HEK293T (cell line): ENCODE data around the gene CDHR3.

ENCODE experiments used
- CTCF ChIA-PET: fragments of 350-600 bp; formaldehyde crosslinking; extraction: SDS; loops from one replicate; lab custom pipeline; 2021; ENCODE audit warnings: antibody characterized with exemption, inconsistent platforms; lab: Yijun Ruan, JAX
- POLR2A ChIA-PET: fragments of 350-600 bp; formaldehyde crosslinking; extraction: SDS; loops from one replicate; lab custom pipeline; 2020; ENCODE audit warnings: antibody characterized with exemption, inconsistent platforms; lab: Yijun Ruan, JAX
- DNase-seq: peaks from one replicate; pipeline ENCODE4 v3.0.0; 2012; ENCODE audit warnings: mixed read lengths; ENCODE audit errors: extremely low spot score
- ARNT ChIP-seq: fragments of 450-650 bp; IDR thresholded peaks from 2 replicates; pipeline ENCODE4 v1.6.1; 2017; ENCODE audit warnings: mild to moderate bottlenecking
- BHLHE40 ChIP-seq: fragments of 450-650 bp; IDR thresholded peaks from 2 replicates; pipeline ENCODE4 v1.6.1; 2016; ENCODE audit warnings: mild to moderate bottlenecking, moderate library complexity, borderline replicate concordance
- CTBP1 ChIP-seq: fragments of 450-650 bp; IDR thresholded peaks from 2 replicates; pipeline ENCODE4 v1.6.1; 2016; ENCODE audit warnings: borderline replicate concordance
- ELF4 ChIP-seq: fragments of 450-650 bp; IDR thresholded peaks from 2 replicates; pipeline ENCODE4 v1.6.1; 2017; ENCODE audit warnings: antibody characterized with exemption
- FOXA1 ChIP-seq: fragments of 450-650 bp; IDR thresholded peaks from 2 replicates; pipeline ENCODE4 v1.6.1; 2016; ENCODE audit warnings: mild to moderate bottlenecking
- FOXK2 ChIP-seq: fragments of 450-650 bp; IDR thresholded peaks from 2 replicates; pipeline ENCODE4 v1.6.1; 2016; ENCODE audit warnings: mild to moderate bottlenecking
- FOXM1 ChIP-seq: fragments of 450-650 bp; IDR thresholded peaks from 2 replicates; pipeline ENCODE4 v1.6.1; 2017; ENCODE audit warnings: mild to moderate bottlenecking, borderline replicate concordance
- HDGF ChIP-seq: fragments of 450-650 bp; IDR thresholded peaks from 2 replicates; pipeline ENCODE4 v1.6.1; 2017; ENCODE audit warnings: antibody characterized with exemption, borderline replicate concordance
- L3MBTL2 ChIP-seq: fragments of 450-650 bp; conservative IDR thresholded peaks from 2 replicates; pipeline ENCODE4 v1.6.1; 2016; ENCODE audit warnings: mild to moderate bottlenecking
- LEF1 ChIP-seq: fragments of 450-650 bp; IDR thresholded peaks from 2 replicates; pipeline ENCODE4 v1.6.1; 2017; ENCODE audit warnings: mild to moderate bottlenecking, borderline replicate concordance
- NFRKB ChIP-seq: fragments of 450-650 bp; IDR thresholded peaks from 2 replicates; pipeline ENCODE4 v1.6.1; 2016; ENCODE audit warnings: mild to moderate bottlenecking, moderate library complexity
- SP1 ChIP-seq: fragments of 450-650 bp; IDR thresholded peaks from 2 replicates; pipeline ENCODE4 v1.6.1; 2017
- SUZ12 ChIP-seq: fragments of 450-650 bp; IDR thresholded peaks from 2 replicates; pipeline ENCODE4 v1.6.1; 2016; ENCODE audit warnings: mild to moderate bottlenecking
- TARDBP ChIP-seq: fragments of 450-650 bp; IDR thresholded peaks from 2 replicates; pipeline ENCODE4 v1.6.1; 2016
- ZNF384 ChIP-seq: fragments of 450-650 bp; IDR thresholded peaks from 2 replicates; pipeline ENCODE4 v1.6.1; 2016
- TF ChIP-seq, protein P1 (sequence below): fragments of 450-650 bp; IDR thresholded peaks from 2 replicates; pipeline ENCODE4 v1.6.1; 2016

The CDHR3 gene

DNA sequence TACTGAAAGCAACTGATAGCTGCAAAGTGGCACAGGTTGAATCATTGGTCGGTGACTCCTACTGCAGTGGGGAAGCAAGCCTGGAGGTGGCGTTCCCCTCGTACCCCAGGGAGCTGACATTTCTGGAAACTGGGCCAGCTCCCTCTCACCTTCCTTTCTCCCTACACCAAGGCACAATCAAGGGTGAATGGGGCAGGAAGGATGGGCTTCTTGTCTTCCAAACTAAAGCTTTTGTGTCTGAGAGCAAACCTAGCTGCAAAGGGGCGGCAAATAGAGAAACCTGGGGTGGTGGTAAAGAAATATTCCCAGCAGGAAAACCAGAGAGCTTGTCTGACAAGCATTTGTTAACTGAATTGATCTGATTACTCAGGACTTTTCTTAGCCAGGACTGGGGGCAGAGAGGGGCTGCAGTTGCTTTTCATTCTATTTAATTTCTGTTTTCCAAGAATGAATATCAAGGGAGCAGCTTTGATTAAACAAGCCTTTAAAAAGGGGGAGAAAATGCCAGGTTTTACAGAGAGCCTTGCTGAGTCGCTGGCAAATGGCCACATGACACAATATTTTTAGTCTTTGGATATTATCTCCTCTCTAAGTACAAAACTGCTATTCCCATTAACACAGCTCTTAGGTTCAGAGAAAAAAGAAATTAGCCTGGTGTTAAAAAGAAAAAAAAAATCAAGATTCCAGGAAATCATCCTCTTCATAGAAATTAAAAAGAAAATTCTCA, 27.8 kb downstream of the CDHR3 start:
- no peak for DNase-seq
- ChIA-PET CTCF (interaction anchor here (1.7 kb wide), 1 partner anchor 19 kb away, joined by 5 read pairs; no protein-coding TSS in a partner anchor), POLR2A (no interaction called here)
- TF ChIP-seq NFRKB = no peak
- no peak for TF ChIP-seq FOXM1
- TF ChIP-seq SP1 = no peak
- TF ChIP-seq TARDBP = no peak
- TF ChIP-seq ZNF384 = no peak
- TF ChIP-seq FOXA1 = no peak
- TF ChIP-seq LEF1 = no peak
- TF ChIP-seq, protein P1, sequence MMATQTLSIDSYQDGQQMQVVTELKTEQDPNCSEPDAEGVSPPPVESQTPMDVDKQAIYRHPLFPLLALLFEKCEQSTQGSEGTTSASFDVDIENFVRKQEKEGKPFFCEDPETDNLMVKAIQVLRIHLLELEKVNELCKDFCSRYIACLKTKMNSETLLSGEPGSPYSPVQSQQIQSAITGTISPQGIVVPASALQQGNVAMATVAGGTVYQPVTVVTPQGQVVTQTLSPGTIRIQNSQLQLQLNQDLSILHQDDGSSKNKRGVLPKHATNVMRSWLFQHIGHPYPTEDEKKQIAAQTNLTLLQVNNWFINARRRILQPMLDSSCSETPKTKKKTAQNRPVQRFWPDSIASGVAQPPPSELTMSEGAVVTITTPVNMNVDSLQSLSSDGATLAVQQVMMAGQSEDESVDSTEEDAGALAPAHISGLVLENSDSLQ = no peak
- TF ChIP-seq BHLHE40 = no peak
- TF ChIP-seq ARNT = no peak

DNA sequence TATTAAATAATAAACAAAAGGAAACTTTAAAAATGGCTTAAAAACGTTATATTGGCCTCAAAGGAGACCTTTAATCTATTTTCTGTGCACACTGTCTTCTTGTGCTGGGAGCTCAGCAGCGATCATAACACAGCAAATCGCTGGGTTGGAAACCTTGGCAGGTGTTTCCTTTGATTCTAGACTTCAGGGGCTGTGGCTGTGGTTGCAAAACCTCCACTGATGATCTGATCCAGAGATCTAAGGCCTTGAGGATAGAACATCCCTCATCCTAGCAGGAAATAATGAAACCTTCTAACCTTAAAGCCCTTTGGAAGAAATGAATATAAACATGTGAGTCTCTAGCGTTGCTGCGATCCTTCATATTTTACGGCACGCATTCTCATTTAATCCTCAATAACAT, 29.8 kb downstream of the CDHR3 start:
- no peak for DNase-seq
- TF ChIP-seq NFRKB (no peak), LEF1 (no peak), FOXA1 (no peak), ARNT (no peak), CTBP1 (no peak), SUZ12 (no peak), FOXK2 (no peak), BHLHE40 (no peak), TARDBP (no peak), ELF4 (no peak), L3MBTL2 (no peak), SP1 (no peak), HDGF (no peak), FOXM1 (no peak), ZNF384 (no peak)
- TF ChIP-seq, protein P1 = no peak
- ChIA-PET POLR2A (no interaction called here), CTCF (no interaction called here)

DNA sequence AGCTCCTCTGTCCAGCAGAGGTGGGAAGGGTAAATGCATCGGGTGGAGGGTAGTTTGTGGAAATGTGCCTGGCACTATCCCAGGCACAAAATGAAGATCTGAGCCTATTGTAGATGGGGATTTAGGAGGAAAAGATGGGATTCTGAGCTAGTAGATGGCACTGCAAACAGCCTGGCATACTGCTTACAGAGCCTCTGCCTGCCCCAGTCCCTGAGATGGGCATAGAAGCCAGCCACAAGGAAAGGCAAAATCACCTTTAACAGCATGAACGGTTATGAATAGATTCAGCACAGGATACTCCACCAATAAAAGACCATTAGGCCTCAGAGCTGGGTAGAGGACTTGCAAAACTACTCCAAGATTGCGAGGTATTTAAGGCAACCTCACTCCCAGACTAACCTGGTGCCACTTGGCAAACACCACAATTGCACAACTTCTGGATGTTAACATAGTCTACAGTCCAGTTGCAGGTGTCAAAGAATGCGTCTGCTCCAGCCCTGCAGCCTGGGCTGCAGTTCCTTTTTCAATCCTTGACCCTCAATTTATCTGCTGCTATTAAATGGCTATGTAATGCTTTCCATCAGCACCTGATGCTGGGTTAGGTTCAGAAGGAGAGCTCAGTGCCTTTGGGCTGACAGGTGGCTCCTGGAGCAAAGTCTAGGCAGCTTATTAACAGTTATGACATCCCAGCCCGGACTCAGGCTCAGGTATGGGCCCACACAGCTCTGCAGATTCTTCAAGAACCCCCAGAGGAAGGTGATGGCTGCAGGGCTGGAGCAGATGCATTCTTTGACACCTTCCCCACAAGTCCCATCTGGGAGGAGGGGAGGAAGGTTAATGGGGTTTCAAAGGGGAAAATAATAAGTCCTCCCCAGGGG, 34.0 kb downstream of the CDHR3 start:
- CTCF ChIA-PET = no interaction called here
- DNase-seq = no peak
- POLR2A ChIA-PET = no interaction called here
- TF ChIP-seq FOXM1 = no peak
- no peak for TF ChIP-seq TARDBP
- TF ChIP-seq CTBP1 = no peak
- no peak for TF ChIP-seq FOXK2
- TF ChIP-seq NFRKB = no peak
- TF ChIP-seq ARNT = no peak
- no peak for TF ChIP-seq FOXA1
- TF ChIP-seq, protein P1 = no peak
- no peak for TF ChIP-seq BHLHE40

DNA sequence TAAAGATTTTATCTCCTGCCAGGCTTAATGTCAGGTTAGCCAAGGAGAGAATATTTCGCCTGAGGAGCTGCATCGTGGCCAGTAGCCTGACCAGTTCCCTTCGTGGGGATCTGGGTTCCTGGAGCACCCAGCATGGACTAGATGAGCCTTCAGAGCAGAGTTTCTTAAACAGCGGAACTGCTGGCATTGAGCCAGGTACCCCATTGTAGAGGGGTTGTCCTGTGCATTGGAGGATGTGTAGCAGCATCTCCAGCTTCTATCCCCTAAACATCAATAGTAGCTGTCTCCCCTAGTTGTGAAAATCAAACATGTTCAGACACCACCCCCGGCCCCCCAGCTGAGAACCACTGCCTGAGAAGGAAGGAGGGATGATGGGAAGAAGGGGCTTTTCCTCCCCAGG, 36.2 kb downstream of the CDHR3 start:
- DNase-seq = no peak
- POLR2A ChIA-PET = no interaction called here
- TF ChIP-seq CTBP1 = no peak
- TF ChIP-seq, protein P1 = no peak
- no peak for TF ChIP-seq LEF1
- TF ChIP-seq FOXM1 = no peak
- TF ChIP-seq ELF4 = no peak
- no peak for TF ChIP-seq L3MBTL2
- TF ChIP-seq NFRKB = no peak
- TF ChIP-seq FOXK2 = no peak
- no peak for TF ChIP-seq BHLHE40
- no peak for TF ChIP-seq HDGF
- no peak for TF ChIP-seq SP1
- no peak for TF ChIP-seq ZNF384
- TF ChIP-seq FOXA1 = no peak
- no peak for TF ChIP-seq ARNT
- CTCF ChIA-PET = interaction anchor here (0.6 to 2.0 kb wide), 2 partner anchors 10 to 178 kb away, joined by 4 to 9 read pairs; no protein-coding TSS in a partner anchor

DNA sequence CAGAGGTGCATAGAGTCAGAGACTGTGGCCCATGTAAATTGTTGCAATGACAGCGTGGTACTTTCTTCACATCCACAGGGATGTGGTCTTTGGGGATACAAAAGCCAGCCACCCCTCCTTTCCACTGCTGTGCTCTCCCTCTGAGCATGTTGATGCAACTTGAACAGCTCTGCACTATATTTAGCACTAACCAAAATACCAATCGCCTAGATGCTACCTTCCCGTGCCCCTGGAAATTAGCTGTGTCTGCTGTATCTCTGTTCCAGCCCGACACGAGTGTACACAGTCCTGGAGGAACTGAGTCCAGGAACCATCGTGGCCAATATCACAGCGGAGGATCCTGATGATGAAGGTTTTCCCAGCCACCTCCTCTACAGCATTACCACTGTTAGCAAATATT, 38.1 kb downstream of the CDHR3 start:
- DNase-seq = no peak
- POLR2A ChIA-PET = no interaction called here
- CTCF ChIA-PET = interaction anchor here (0.7 to 0.9 kb wide), 2 partner anchors 9 to 17 kb away, joined by 3 to 5 read pairs; no protein-coding TSS in a partner anchor
- TF ChIP-seq NFRKB (no peak), FOXA1 (no peak), TARDBP (no peak), LEF1 (no peak), SUZ12 (no peak), SP1 (no peak), ARNT (no peak), FOXK2 (no peak), BHLHE40 (no peak), L3MBTL2 (no peak), CTBP1 (no peak)
- TF ChIP-seq, protein P1 = no peak
